Activated naive CD8-positive, alpha-beta T cell treated with anti-CD3 and anti-CD28 coated beads, Interleukin-2, amount 10 ng/mL, durations not matched to agents 7 days and 5 days (primary cell): Measurements from ENCODE around the gene SPOPL. TPM values are rescaled to one million over a fixed set of nuclear protein-coding genes. Genes with fewer than 3 reads are reported as not detected.

ENCODE experiments used
- ATAC-seq: fragments of 150-1000 bp; cut with Tn5 transposase; one replicate; pipeline ENCODE4 v1.10.0; 2021; ENCODE audit warnings: low read depth, moderate library complexity
- POLR2A ChIA-PET: fragments of 350-600 bp; sonication (Branson Sonifier 250); formaldehyde crosslinking; loops from one replicate; lab custom pipeline; 2021; ENCODE audit warnings: antibody characterized with exemption; lab: Charles Lee
- DNase-seq: peaks from one replicate; pipeline ENCODE4 v3.0.0; 2021
- H3K27ac Mint-ChIP-seq: one replicate; pipeline ENCODE4 v1.8.0; 2022; ENCODE audit warnings: mild to moderate bottlenecking, mixed read lengths
- H3K27me3 Mint-ChIP-seq: one replicate; pipeline ENCODE4 v1.8.0; 2022; ENCODE audit warnings: mild to moderate bottlenecking, moderate library complexity, mixed read lengths
- H3K36me3 Mint-ChIP-seq: one replicate; pipeline ENCODE4 v1.8.0; 2021; ENCODE audit warnings: mild to moderate bottlenecking, mixed read lengths
- H3K4me1 Mint-ChIP-seq: one replicate; pipeline ENCODE4 v1.8.0; 2021; ENCODE audit warnings: mixed read lengths
- H3K4me3 Mint-ChIP-seq: one replicate; pipeline ENCODE4 v1.8.0; 2022; ENCODE audit warnings: mild to moderate bottlenecking, moderate library complexity, mixed read lengths
- H3K9me3 Mint-ChIP-seq: one replicate; pipeline ENCODE4 v1.8.0; 2021; ENCODE audit warnings: mixed read lengths
- total RNA-seq, 2 experiments: library from RNA; stranded (reverse); gene quantifications; one replicate each; pipeline ENCODE4 v1.2.3, GENCODE V29; 2021

The SPOPL gene
- total RNA-seq, 2 experiments from 2014 or later = 17.1 to 17.4 TPM

DNA sequence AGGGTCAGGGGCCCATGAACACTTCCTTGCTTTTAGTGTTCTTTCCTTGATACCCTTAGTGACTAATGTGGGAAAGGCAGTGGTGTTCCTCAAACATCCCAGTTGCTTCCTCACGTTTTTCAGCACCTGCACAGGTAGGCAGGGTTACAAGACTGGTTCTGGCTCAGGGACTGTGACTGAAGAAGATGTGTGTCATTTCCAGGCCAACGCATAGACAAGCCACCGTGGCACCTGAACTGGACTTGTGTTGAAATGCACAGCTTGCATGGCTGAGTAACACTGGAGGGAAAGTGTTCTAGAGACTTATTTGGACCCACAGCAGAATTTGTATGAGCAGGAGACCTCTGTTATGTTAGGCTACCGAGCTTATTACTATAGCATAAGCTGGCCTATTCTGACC is 107.9 kb downstream of the SPOPL start:
- Mint-ChIP-seq H3K4me1 (no peaks in the 10 kb centered on the region), H3K27ac (no peak overlapping the region), H3K9me3 (no peaks in the 10 kb centered on the region), H3K36me3 (no peaks in the 10 kb centered on the region), H3K4me3 (no peak overlapping the region), H3K27me3 (no peaks in the 10 kb centered on the region)
- POLR2A ChIA-PET = no interaction called here
- no peak for DNase-seq
- no peak for ATAC-seq

GRCh38 chr2:138610201-138610953 is 108.8 kb downstream of the SPOPL start:
- no peak overlapping the region for H3K27ac Mint-ChIP-seq
- no peaks in the 10 kb centered on the region for H3K9me3 Mint-ChIP-seq
- no peak for ATAC-seq
- no peak overlapping the region for H3K4me3 Mint-ChIP-seq
- H3K4me1 Mint-ChIP-seq = no peaks in the 10 kb centered on the region
- POLR2A ChIA-PET = no interaction called here
- no peaks in the 10 kb centered on the region for H3K27me3 Mint-ChIP-seq
- DNase-seq = no peak
- H3K36me3 Mint-ChIP-seq = no peaks in the 10 kb centered on the region

DNA sequence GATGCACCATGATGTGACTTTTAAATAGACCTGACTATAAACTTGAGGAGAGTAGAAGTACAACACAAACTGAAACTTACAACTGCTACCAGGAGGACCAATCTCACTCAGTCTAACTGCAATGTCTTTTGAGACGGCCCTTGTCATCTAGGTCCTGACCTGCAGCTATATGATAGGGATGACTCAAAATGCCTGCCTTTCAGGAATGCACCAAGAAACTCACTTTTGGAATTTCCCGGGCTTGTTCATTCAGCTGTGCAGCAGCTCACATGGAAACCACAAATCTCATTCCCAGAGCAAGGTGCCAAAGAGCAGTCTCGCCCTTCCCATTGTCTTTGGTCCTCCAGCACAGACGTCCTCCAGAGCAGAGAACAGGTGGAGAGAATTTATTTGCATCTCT is 113.7 kb downstream of the SPOPL start:
- no peak for DNase-seq
- H3K9me3 Mint-ChIP-seq = no peaks in the 10 kb centered on the region

GRCh38 chr2:138617026-138617425 is 115.5 kb downstream of the SPOPL start:
- Mint-ChIP-seq H3K9me3 (peaks cover 2% of the 10 kb centered on the region), H3K4me3 (no peak overlapping the region), H3K4me1 (no peaks in the 10 kb centered on the region), H3K27me3 (peaks cover 5% of the 10 kb centered on the region), H3K27ac (no peak overlapping the region), H3K36me3 (no peaks in the 10 kb centered on the region)
- POLR2A ChIA-PET = no interaction called here
- no peak for DNase-seq
- ATAC-seq = no peak

More for the DNA sequence above, 113.7 kb downstream of the SPOPL start:
- Mint-ChIP-seq H3K36me3 (no peaks in the 10 kb centered on the region), H3K4me3 (no peak overlapping the region), H3K4me1 (no peaks in the 10 kb centered on the region), H3K27me3 (peaks cover 5% of the 10 kb centered on the region), H3K27ac (no peak overlapping the region)
- ATAC-seq = no peak
- POLR2A ChIA-PET = no interaction called here

DNA sequence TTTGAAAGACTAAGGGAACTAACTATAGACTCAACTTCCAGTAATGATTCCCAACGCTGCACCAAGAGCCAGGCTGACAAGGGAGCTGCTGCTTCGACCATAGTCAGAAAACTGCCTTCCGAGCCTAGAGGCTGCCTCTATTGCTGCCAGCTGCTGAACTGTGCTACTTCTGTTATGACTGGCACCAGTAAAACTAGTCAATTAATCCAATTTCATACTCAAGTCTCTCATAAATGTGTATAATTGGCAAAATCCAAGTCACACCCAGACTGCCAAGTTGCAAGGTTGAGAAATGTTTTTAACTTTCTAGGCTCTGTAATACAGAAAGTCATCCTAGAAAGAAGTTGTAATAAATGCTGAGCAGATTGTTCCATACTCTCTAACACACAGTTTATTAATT is 117.4 kb downstream of the SPOPL start:
- POLR2A ChIA-PET = no interaction called here
- H3K36me3 Mint-ChIP-seq = no peaks in the 10 kb centered on the region
- H3K27ac Mint-ChIP-seq = no peak overlapping the region
- peaks cover 5% of the 10 kb centered on the region for H3K27me3 Mint-ChIP-seq
- DNase-seq (no peak), ATAC-seq (no peak)
- peaks cover 2% of the 10 kb centered on the region for H3K9me3 Mint-ChIP-seq
- H3K4me1 Mint-ChIP-seq = no peaks in the 10 kb centered on the region
- no peak overlapping the region for H3K4me3 Mint-ChIP-seq

GRCh38 chr2:138620431-138620830 is 118.9 kb downstream of the SPOPL start:
- H3K4me1 Mint-ChIP-seq = no peaks in the 10 kb centered on the region
- DNase-seq = no peak
- no peak overlapping the region for H3K4me3 Mint-ChIP-seq
- H3K27me3 Mint-ChIP-seq = peaks cover 13% of the 10 kb centered on the region
- POLR2A ChIA-PET = no interaction called here
- H3K27ac Mint-ChIP-seq = no peak overlapping the region
- ATAC-seq = no peak
- H3K36me3 Mint-ChIP-seq = no peaks in the 10 kb centered on the region
- H3K9me3 Mint-ChIP-seq = peaks cover 2% of the 10 kb centered on the region

DNA sequence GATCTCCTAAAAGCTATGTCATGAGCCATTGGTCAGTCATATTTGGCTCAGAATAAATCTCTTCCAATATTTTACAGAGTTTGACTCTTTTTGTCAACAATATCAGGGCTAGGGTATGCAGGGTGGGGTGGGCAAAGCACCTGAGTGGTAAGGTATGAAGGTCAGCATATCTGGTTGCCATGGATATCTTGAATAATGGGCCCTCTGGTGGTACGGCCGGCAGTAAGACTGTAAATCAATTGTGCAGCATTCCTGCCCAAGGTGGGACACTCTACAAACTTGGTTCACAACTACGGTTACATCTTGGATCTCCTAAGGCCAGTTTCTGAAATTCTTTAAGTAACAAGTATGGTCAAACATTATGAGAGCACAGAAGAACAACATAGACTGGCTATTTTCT is 119.6 kb downstream of the SPOPL start:
- H3K27ac Mint-ChIP-seq = no peak overlapping the region
- no peak for ATAC-seq
- H3K4me1 Mint-ChIP-seq = no peaks in the 10 kb centered on the region
- no peak for DNase-seq
- peaks cover 13% of the 10 kb centered on the region for H3K27me3 Mint-ChIP-seq
- H3K9me3 Mint-ChIP-seq = peaks cover 2% of the 10 kb centered on the region
- H3K36me3 Mint-ChIP-seq = no peaks in the 10 kb centered on the region
- POLR2A ChIA-PET = no interaction called here
- H3K4me3 Mint-ChIP-seq = no peak overlapping the region

DNA sequence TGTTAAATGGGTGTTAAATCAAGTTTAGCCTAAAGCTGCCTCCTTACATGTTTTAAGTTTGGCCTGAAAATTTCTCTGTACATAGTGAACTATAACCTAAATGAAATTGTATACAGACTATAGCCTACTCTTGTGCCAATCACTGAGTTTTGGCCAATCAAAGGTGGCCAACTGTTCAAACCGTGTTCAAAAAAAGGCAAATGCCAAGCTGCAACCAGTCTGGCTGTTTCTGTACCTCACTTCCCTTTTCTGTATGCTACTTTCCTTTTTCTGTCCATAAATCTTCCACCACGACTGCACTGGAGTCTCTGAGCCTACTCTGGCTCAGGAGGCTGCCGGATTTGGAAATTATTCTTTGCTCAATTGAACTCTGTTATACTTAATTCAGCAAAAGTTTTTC is 121.0 kb downstream of the SPOPL start:
- Mint-ChIP-seq H3K4me3 (no peak overlapping the region), H3K27me3 (peaks cover 12% of the 10 kb centered on the region), H3K36me3 (no peaks in the 10 kb centered on the region), H3K27ac (no peak overlapping the region), H3K4me1 (no peaks in the 10 kb centered on the region), H3K9me3 (peaks cover 3% of the 10 kb centered on the region)
- no peak for ATAC-seq
- POLR2A ChIA-PET = no interaction called here
- DNase-seq = no peak
